Esophagus (tissue), 2 donors: ENCODE data around the gene CDK5R1. TPM values are rescaled to one million over a fixed set of nuclear protein-coding genes. Genes with fewer than 3 reads are reported as not detected.

ENCODE experiments used
- H3K27ac ChIP-seq, 2 donors: one replicate each; pipeline ENCODE4 v1.5.1; 2013; ENCODE audit warnings: low read depth in 2 of 2, mild to moderate bottlenecking in 2 of 2, inconsistent platforms in 1 of 2, low read length in 1 of 2, moderate library complexity in 1 of 2
- H3K27me3 ChIP-seq, 2 donors: one replicate each; pipeline ENCODE4 v1.6.1; 2013; ENCODE audit warnings: low read length in 2 of 2, control low read depth in 1 of 2, mild to moderate bottlenecking in 1 of 2; ENCODE audit not compliant: insufficient read depth in 2 of 2, control insufficient read depth in 1 of 2
- H3K36me3 ChIP-seq, 2 donors: one replicate each; pipeline ENCODE4 v1.6.1; 2013; ENCODE audit warnings: low read length in 1 of 2; ENCODE audit not compliant: control insufficient read depth in 2 of 2, insufficient read depth in 2 of 2
- H3K4me1 ChIP-seq, 2 donors: one replicate each; pipeline ENCODE4 v1.6.1; 2013; ENCODE audit warnings: low read length in 1 of 2; ENCODE audit not compliant: control insufficient read depth in 2 of 2, insufficient read depth in 2 of 2
- H3K4me3 ChIP-seq, 2 donors: one replicate each; pipeline ENCODE4 v1.5.1; 2013; ENCODE audit warnings: low read length in 2 of 2, mild to moderate bottlenecking in 2 of 2, low read depth in 1 of 2, moderate library complexity in 1 of 2
- H3K9me3 ChIP-seq, 2 donors: one replicate each; pipeline ENCODE4 v1.6.1; 2013; ENCODE audit warnings: mild to moderate bottlenecking in 2 of 2, low read depth in 1 of 2, low read length in 1 of 2, moderate library complexity in 1 of 2; ENCODE audit not compliant: control insufficient read depth in 2 of 2, insufficient read depth in 1 of 2
- WGBS, 2 donors: extraction: QIAGEN DNeasy Blood & Tissue Kit; methylation state at CpG; one replicate each; pipeline ENCODE4 v1.1.7; 2013; 5-methylcytosine and 5-hydroxymethylcytosine counted together
- polyA plus RNA-seq, 2 donors: library from polyadenylated mRNA; stranded (reverse); fragments of 200-250 nt; gene quantifications; one replicate each; pipeline ENCODE4 v1.2.3, GENCODE V29; 2013
- donor health status: healthy with polysubstance abuse.
- donor health status: Bipolar disorder and iron deficiency.

Gene CDK5R1
- polyA plus RNA-seq, 2 donors, result 5.5 to 5.6 TPM

DNA sequence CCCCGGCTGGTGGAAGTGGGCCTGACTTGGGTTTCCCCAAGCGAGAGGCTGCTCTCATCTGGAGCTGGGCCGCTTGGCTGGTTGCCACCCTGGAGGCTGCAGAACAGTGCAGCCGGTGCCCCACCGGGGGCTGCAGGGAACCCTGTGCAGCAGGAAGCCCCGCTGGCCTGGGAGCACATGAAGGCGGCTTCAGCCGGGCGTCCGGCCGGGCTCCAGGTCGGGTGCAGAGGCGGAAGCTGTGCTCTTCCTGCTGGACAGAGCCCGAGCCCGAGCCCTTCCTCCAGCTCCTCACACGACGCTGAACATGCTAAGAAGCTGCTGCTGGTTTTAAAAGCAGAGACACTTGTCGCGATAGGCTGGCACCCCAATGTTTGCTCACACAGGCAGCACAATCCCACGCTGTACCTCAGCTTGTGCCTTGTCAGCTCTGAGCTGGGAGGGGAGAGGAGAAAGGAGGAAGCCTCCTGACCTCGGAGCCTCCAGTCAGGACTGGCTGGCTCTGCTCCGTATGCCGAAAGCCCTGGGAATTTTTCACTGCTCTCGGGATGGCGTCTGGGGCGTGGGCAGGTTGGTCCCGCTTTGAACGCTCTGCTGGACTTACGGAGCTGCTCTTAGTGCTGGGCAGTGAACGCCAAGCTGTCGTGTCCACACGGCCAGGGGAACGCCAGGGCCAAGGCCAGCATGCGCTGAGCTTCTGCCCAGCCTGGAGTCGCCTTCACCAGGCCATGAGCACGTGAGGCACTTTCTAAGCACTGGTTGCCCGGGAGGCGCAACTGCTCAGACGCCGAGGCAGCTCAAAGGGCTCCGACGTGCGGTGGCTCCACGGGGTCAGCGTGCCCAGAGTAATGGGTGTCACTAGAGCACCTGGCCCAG, 8.8 kb downstream of the CDK5R1 start:
- H3K36me3 ChIP-seq, result peaks cover 0 to 3% of the 10 kb centered on the region in 2 donors
- no peaks in the 10 kb centered on the region for H3K9me3 ChIP-seq
- H3K4me1 ChIP-seq, result peaks cover 3 to 15% of the 10 kb centered on the region in 2 donors
- no peak overlapping the region for H3K4me3 ChIP-seq
- H3K27ac ChIP-seq, result no peak overlapping the region
- no peaks in the 10 kb centered on the region for H3K27me3 ChIP-seq
- 69 to 73% methylated on average over 45 of the region's 45 CpGs for WGBS, 2 donors

DNA sequence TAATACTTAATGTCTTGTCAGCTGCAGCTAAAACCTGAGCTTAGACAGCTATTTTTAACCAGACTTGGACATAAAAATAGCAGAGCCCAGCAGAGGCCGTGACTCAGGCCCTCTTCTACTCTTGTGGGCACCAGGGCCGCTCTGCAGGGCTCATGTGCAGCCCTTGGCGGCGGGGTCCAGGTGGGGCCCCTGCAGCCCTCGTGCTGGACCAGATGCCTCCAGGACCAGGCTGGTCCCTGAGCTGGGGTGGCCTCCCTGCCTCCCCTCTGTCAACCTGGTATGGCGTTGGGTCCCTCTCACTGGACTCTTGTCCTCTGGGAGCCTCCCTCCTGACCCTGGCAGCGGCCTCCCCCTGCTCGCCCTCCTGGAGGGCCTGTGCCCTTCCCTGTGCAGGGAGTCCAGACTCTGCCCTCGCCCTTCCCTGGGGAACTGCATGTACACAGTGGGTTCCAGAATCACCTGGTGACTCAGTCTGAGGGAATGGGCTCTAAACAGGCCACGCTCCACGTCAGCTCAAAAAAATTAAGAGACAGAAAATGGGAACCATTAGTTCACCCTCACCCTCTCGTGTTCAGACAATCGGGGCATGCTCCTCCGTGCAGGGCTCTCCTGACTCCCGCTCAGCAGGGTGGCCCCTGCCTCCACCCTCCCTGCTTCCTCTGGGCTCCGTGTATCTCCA, 9.7 kb downstream of the CDK5R1 start:
- peaks cover 3 to 15% of the 10 kb centered on the region in 2 donors for H3K4me1 ChIP-seq
- H3K36me3 ChIP-seq, result peaks cover 0 to 3% of the 10 kb centered on the region in 2 donors
- 78 to 82% methylated on average over 16 of the region's 16 CpGs for WGBS, 2 donors
- no peak overlapping the region for H3K27ac ChIP-seq
- no peak overlapping the region for H3K4me3 ChIP-seq
- H3K27me3 ChIP-seq, result no peaks in the 10 kb centered on the region
- no peaks in the 10 kb centered on the region for H3K9me3 ChIP-seq

DNA sequence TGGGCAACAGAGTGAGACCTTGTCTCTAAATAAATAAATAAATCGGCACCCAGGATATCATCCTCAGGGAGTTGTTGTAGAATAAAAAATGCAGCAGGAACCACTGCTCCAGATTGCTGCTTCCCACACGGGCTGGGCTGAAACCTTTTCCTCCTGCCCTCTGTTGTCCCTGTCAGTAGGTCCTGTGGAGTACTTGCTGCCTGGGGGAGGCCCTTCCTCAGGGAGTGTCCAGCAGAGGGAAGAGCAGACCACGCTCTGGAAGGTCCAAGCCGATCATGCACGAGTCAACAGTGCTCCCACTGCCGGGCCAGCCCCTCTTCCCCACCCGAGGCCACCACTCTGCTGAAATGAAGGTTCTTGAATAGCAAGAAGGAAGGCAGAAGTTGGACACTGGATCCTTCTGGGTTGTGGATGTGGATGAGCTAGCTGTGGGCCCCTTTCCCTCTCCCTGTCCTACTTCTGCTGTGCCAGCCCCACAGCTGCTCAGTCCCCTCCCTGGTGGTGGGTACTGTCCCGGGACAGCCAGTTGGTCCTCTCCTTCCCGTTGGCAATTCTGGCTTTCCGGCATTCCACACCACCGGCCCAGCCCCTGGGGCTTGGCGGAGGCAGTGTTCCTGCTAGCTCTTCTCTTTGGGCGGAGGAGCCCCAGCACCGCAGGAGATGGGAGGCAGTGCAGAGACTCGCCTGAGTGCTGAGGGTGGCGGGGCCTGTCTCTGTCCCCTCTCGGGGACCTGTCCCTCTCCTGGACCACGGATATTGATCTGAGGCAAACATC, 10.8 kb downstream of the CDK5R1 start:
- Histone ChIP-seq H3K9me3 (no peaks in the 10 kb centered on the region), H3K36me3 (peaks cover 0 to 3% of the 10 kb centered on the region in 2 donors), H3K27ac (peak overlapping the region in 1 of 2 donors; percentile 74), H3K4me3 (no peak overlapping the region), H3K4me1 (peaks cover 0 to 11% of the 10 kb centered on the region in 2 donors), H3K27me3 (no peaks in the 10 kb centered on the region)
- 74 to 76% methylated on average over 17 to 18 of the region's 18 CpGs for WGBS, 2 donors

DNA sequence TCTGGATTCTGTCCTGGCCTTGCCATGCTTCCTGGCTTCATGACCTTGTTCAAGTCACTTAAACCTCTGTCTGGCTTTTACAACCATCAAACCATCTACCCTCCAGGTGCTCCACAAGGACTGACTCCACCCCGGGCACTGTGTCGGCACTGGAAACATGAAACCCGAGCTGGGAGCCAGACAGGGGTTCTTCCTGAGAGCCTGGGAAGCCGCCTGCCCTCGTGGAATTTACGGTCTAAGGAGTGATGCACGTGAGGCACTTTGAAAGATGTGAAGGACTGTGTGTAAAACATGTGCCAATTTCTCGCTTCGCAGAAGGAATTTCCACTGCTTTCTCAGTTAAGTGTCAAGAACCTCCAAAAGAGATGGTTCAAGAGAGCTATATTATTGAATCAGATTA, 11.6 kb downstream of the CDK5R1 start:
- Histone ChIP-seq H3K27me3 (no peaks in the 10 kb centered on the region), H3K9me3 (no peaks in the 10 kb centered on the region), H3K4me3 (no peak overlapping the region), H3K27ac (no peak overlapping the region), H3K36me3 (peaks cover 0 to under 1% of the 10 kb centered on the region in 2 donors), H3K4me1 (peaks cover 0 to 13% of the 10 kb centered on the region in 2 donors)
- 81 to 84% methylated on average over 9 of the region's 9 CpGs for WGBS, 2 donors

DNA sequence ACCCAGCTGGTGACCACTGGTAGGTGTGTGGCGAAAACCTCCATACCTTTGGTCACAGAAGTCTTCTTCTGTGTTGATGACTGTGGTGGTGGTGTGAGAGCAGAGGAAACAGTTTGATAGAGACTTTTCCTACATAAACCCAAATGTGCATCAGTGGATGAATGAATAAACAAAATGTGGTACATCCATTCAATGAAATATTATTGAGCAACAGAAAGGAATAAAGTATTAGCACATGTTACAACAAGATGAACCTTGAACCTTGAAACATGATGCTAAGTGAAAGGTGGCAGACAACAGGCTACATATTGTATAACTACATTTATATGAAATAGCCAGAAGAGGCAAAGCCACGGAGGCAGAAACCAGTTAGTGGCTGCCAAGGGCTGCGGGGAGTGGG, 15.2 kb downstream of the CDK5R1 start:
- Histone ChIP-seq H3K36me3 (no peaks in the 10 kb centered on the region), H3K4me1 (peaks cover 4 to 13% of the 10 kb centered on the region in 2 donors), H3K27ac (no peak overlapping the region), H3K9me3 (no peaks in the 10 kb centered on the region), H3K27me3 (no peaks in the 10 kb centered on the region), H3K4me3 (no peak overlapping the region)
- 95 to 97% methylated on average over 3 of the region's 3 CpGs for WGBS, 2 donors

DNA sequence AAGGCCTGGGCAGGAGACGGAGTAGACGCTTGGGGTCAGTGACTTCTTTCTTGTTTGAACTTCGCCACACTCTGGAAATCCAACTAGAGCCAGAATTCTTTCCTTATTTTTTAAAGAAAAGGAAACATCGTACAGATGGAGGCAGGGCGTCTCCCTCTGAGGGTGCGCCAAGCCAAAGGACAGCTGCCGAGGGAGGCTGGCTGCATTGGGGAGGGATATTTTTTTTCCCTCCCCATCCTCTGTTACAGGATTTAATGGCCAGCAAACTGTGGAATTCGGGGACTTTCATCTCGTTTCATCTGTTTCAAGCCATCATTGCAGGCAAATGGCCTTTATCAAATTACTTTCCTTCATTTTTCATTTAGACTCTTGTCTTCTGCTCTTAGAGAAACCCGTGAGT, 15.9 kb downstream of the CDK5R1 start:
- Histone ChIP-seq H3K9me3 (no peaks in the 10 kb centered on the region), H3K27me3 (no peaks in the 10 kb centered on the region), H3K4me1 (peaks cover 4 to 13% of the 10 kb centered on the region in 2 donors), H3K27ac (peak overlapping the region; percentile 86 to 96), H3K4me3 (no peak overlapping the region), H3K36me3 (no peaks in the 10 kb centered on the region)
- 80% methylated on average over 10 of the region's 10 CpGs for WGBS, 2 donors

DNA sequence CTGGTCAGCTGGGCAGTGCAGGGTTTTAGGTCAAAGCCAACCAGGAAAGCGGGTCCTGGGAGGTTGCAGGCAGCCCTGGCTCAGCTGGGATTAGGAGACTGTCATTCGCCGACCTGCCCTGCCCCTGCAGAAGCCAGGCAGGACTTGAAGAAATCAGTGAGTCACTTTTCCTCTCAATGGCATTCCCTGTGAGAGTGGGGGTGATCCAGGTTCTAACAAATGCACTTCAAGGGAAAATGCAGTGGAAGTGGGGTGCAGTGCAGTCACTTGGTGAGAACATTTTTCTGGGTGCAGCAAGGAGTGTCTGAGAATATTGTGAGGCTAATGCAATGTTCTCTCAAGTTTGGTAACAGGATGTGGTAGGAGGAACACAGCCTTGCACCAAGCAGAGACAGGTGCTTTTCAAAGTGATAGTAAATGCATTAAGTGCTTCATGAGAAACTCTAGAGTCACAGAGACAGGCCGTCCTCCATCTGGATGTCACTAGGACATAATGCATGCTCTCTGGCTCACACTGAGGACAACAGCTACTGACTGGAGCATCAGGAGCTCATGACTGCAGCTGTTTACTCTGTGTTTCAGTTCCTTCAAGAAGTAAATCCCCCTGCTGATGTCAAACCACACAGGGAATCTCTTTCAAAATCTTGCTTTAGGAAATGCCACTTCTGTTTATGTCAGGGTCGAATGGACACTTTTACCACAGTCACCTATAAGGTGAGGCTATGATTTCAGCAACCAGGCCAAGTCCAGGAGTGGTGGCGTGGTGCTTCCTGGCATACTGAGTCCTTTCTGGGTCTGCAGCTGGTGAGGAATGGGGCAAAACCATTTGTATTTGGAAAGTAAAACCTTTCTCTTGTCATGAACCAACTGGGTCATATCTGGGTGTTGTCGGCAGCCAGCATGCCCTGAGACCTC, 16.7 kb downstream of the CDK5R1 start:
- Histone ChIP-seq H3K27ac (peak overlapping the region; percentile 86 to 96), H3K9me3 (no peaks in the 10 kb centered on the region), H3K36me3 (no peaks in the 10 kb centered on the region), H3K4me3 (no peak overlapping the region), H3K27me3 (no peaks in the 10 kb centered on the region), H3K4me1 (peaks cover 4 to 13% of the 10 kb centered on the region in 2 donors)
- 51 to 58% methylated on average over 7 of the region's 7 CpGs for WGBS, 2 donors

DNA sequence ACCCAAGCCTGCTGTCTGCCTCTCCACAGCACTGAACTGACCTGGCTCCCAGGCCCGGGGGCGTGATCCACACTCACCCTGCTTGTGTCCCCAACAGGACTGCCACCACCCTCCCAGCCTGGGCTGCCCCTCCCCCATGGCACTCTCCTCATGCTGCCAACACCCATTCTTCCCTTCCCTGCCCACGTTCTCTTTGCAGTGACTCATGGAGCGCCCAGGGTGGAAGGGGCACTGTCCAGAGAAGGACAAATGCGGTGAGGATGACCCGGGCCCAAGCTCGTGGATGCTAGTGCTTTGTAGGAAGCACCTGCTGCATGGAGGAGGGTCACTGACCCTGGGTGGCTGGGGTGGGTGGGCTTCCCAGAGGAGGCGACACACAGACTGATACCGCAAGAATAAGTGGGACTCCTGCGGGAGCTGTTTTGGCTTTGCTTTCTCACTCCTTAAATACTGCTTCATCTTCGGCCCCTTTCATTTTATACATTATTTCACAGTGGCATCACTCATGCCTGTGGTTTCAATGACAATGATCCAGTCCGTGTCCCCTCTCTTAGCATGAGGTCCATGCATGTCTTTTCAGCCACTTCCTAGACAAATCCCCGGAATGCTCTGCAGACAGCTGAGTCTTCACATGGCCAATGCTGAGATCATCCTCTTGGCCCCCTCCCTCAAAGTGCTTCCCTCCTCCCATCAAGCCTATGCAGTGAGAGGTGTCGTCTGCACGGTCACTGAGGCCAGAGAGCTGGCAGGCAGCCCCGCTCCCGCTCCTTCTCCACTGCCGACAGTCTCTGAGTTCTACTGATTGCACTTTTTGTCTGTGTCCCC, 17.6 kb downstream of the CDK5R1 start:
- Histone ChIP-seq H3K9me3 (no peaks in the 10 kb centered on the region), H3K4me3 (no peak overlapping the region), H3K27ac (peak overlapping the region; percentile 86 to 96), H3K27me3 (no peaks in the 10 kb centered on the region), H3K36me3 (no peaks in the 10 kb centered on the region), H3K4me1 (peaks cover 4 to 13% of the 10 kb centered on the region in 2 donors)
- WGBS, 2 donors, result 80 to 83% methylated on average over 18 of the region's 18 CpGs
